Suprapubic skin (tissue), 4 donors: ENCODE results near the gene C2orf49.

Experiments used
- CTCF ChIP-seq, 2 donors: fragments of 200-600 bp in 1 of 2; fragments of 450-650 bp in 1 of 2; sonication (generic) in 1 of 2; IDR thresholded peaks; one replicate each; pipeline ENCODE4 v1.5.1; 2016 to 2019; ENCODE audit warnings: antibody characterized with exemption in 2 of 2, mild to moderate bottlenecking in 1 of 2, moderate library complexity in 1 of 2
- EP300 ChIP-seq: sonication (generic); formaldehyde crosslinking; IDR thresholded peaks from one replicate; pipeline ENCODE4 v1.6.1; 2017; ENCODE audit warnings: antibody characterized with exemption
- POLR2A ChIP-seq, 2 donors: fragments of 450-650 bp; IDR thresholded peaks; one replicate each; pipeline ENCODE4 v1.6.1; 2017; ENCODE audit warnings: antibody characterized with exemption in 2 of 2, mild to moderate bottlenecking in 2 of 2, moderate library complexity in 2 of 2
- POLR2AphosphoS5 ChIP-seq, 3 donors: sonication (generic); formaldehyde crosslinking; IDR thresholded peaks; one replicate each; pipeline ENCODE4 v1.6.1; 2017; ENCODE audit warnings: antibody characterized with exemption in 3 of 3

GRCh38 chr2:105361102-105361889 lies 24.0 kb downstream of the C2orf49 start:
- TF ChIP-seq CTCF (IDR thresholded peaks at IDR 0.05) = no peak
- no peak for TF ChIP-seq POLR2A (IDR thresholded peaks at IDR 0.05)
- TF ChIP-seq POLR2AphosphoS5 (IDR thresholded peaks at IDR 0.05) = no peak
- TF ChIP-seq EP300 = no peak
